GM23338 (cell line): ENCODE measurements around the gene CNTN3.

ENCODE experiments used
- CREB1 ChIP-seq: fragments of 250-450 bp; sonication (Bioruptor Pico); IDR thresholded peaks from 2 replicates; pipeline ENCODE4 v1.5.0; 2020; ENCODE audit warnings: low read depth, mild to moderate bottlenecking, moderate library complexity
- EZH2 ChIP-seq: fragments of 200-600 bp; sonication (generic); IDR thresholded peaks from one replicate; pipeline ENCODE4 v1.8.0; 2017; ENCODE audit warnings: antibody characterized with exemption, mild to moderate bottlenecking, low read depth; ENCODE audit not compliant: unreplicated experiment
- EZH2phosphoT487 ChIP-seq: fragments of 200-600 bp; sonication (generic); IDR thresholded peaks from one replicate; pipeline ENCODE4 v1.8.1; 2018; ENCODE audit warnings: antibody characterized with exemption; ENCODE audit not compliant: unreplicated experiment
- JUNB ChIP-seq: IDR thresholded peaks from one replicate; pipeline ENCODE4 v1.6.1; 2016; ENCODE audit warnings: antibody characterized with exemption; ENCODE audit not compliant: unreplicated experiment
- POLR2AphosphoS5 ChIP-seq: IDR thresholded peaks from 2 replicates; pipeline ENCODE4 v1.6.1; 2016; ENCODE audit warnings: antibody characterized with exemption, low read depth
- REST ChIP-seq: IDR thresholded peaks from one replicate; pipeline ENCODE4 v1.6.1; 2018; ENCODE audit warnings: antibody characterized with exemption; ENCODE audit not compliant: unreplicated experiment
- ZNF114 ChIP-seq: fragments of 250-450 bp; sonication (Bioruptor Pico); IDR thresholded peaks from 2 replicates; pipeline ENCODE4 v1.5.0; 2020; ENCODE audit warnings: mild to moderate bottlenecking, moderate library complexity
- ZNF331 ChIP-seq: fragments of 250-450 bp; sonication (Bioruptor Pico); IDR thresholded peaks from 2 replicates; pipeline ENCODE4 v1.5.0; 2020; ENCODE audit warnings: low read depth, mild to moderate bottlenecking, moderate library complexity
- TF ChIP-seq, protein P1 (sequence below), 2 experiments: fragments of 200-600 bp in 1 of 2; sonication (generic) in 1 of 2; conservative IDR thresholded peaks; 2 replicates each; pipeline versions ENCODE4 v1.5.1 to v1.6.1; 2016 to 2017; ENCODE audit warnings: antibody characterized with exemption in 2 of 2, low read depth in 2 of 2, mild to moderate bottlenecking in 2 of 2, moderate library complexity in 1 of 2
- TF ChIP-seq, protein P2 (sequence below): IDR thresholded peaks from 2 replicates; pipeline ENCODE4 v1.6.1; 2016; ENCODE audit warnings: antibody characterized with exemption
- TF ChIP-seq, protein P3 (sequence below): fragments of 250-450 bp; sonication (Bioruptor Pico); IDR thresholded peaks from 2 replicates; pipeline ENCODE4 v1.5.0; 2020; ENCODE audit warnings: mild to moderate bottlenecking, moderate library complexity

DNA sequence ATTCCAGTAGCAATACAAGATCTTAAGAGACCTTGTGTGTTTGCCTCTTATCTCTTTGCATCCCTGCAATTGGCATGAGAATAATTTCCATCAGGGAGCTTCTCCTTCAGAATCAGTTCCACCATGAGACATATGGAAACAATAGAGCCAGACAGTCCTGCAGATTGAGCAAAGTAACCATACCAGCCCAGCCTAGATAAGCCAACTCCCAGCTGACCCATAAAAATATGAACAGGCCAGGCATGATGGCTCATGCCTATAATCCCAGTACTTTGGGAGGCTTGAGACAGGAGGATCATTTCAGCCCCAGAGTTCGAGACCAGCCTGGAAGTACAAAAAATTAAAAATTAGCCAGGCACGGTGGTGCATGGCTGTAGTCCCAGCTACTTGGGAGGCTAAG lies 12.7 kb downstream of the CNTN3 start:
- TF ChIP-seq, protein P1, sequence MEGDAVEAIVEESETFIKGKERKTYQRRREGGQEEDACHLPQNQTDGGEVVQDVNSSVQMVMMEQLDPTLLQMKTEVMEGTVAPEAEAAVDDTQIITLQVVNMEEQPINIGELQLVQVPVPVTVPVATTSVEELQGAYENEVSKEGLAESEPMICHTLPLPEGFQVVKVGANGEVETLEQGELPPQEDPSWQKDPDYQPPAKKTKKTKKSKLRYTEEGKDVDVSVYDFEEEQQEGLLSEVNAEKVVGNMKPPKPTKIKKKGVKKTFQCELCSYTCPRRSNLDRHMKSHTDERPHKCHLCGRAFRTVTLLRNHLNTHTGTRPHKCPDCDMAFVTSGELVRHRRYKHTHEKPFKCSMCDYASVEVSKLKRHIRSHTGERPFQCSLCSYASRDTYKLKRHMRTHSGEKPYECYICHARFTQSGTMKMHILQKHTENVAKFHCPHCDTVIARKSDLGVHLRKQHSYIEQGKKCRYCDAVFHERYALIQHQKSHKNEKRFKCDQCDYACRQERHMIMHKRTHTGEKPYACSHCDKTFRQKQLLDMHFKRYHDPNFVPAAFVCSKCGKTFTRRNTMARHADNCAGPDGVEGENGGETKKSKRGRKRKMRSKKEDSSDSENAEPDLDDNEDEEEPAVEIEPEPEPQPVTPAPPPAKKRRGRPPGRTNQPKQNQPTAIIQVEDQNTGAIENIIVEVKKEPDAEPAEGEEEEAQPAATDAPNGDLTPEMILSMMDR (conservative IDR thresholded peaks at IDR 0.05; ENCODE audit: low read depth in 2 of 2): no peak
- TF ChIP-seq, protein P2, sequence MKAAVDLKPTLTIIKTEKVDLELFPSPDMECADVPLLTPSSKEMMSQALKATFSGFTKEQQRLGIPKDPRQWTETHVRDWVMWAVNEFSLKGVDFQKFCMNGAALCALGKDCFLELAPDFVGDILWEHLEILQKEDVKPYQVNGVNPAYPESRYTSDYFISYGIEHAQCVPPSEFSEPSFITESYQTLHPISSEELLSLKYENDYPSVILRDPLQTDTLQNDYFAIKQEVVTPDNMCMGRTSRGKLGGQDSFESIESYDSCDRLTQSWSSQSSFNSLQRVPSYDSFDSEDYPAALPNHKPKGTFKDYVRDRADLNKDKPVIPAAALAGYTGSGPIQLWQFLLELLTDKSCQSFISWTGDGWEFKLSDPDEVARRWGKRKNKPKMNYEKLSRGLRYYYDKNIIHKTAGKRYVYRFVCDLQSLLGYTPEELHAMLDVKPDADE: no peak
- TF ChIP-seq POLR2AphosphoS5 (no peak), EZH2 (no peak), EZH2phosphoT487 (no peak), ZNF114 (no peak), REST (no peak), JUNB (no peak), CREB1 (no peak), ZNF331 (CRISPR knock-in tag) (no peak)
- TF ChIP-seq, protein P3, sequence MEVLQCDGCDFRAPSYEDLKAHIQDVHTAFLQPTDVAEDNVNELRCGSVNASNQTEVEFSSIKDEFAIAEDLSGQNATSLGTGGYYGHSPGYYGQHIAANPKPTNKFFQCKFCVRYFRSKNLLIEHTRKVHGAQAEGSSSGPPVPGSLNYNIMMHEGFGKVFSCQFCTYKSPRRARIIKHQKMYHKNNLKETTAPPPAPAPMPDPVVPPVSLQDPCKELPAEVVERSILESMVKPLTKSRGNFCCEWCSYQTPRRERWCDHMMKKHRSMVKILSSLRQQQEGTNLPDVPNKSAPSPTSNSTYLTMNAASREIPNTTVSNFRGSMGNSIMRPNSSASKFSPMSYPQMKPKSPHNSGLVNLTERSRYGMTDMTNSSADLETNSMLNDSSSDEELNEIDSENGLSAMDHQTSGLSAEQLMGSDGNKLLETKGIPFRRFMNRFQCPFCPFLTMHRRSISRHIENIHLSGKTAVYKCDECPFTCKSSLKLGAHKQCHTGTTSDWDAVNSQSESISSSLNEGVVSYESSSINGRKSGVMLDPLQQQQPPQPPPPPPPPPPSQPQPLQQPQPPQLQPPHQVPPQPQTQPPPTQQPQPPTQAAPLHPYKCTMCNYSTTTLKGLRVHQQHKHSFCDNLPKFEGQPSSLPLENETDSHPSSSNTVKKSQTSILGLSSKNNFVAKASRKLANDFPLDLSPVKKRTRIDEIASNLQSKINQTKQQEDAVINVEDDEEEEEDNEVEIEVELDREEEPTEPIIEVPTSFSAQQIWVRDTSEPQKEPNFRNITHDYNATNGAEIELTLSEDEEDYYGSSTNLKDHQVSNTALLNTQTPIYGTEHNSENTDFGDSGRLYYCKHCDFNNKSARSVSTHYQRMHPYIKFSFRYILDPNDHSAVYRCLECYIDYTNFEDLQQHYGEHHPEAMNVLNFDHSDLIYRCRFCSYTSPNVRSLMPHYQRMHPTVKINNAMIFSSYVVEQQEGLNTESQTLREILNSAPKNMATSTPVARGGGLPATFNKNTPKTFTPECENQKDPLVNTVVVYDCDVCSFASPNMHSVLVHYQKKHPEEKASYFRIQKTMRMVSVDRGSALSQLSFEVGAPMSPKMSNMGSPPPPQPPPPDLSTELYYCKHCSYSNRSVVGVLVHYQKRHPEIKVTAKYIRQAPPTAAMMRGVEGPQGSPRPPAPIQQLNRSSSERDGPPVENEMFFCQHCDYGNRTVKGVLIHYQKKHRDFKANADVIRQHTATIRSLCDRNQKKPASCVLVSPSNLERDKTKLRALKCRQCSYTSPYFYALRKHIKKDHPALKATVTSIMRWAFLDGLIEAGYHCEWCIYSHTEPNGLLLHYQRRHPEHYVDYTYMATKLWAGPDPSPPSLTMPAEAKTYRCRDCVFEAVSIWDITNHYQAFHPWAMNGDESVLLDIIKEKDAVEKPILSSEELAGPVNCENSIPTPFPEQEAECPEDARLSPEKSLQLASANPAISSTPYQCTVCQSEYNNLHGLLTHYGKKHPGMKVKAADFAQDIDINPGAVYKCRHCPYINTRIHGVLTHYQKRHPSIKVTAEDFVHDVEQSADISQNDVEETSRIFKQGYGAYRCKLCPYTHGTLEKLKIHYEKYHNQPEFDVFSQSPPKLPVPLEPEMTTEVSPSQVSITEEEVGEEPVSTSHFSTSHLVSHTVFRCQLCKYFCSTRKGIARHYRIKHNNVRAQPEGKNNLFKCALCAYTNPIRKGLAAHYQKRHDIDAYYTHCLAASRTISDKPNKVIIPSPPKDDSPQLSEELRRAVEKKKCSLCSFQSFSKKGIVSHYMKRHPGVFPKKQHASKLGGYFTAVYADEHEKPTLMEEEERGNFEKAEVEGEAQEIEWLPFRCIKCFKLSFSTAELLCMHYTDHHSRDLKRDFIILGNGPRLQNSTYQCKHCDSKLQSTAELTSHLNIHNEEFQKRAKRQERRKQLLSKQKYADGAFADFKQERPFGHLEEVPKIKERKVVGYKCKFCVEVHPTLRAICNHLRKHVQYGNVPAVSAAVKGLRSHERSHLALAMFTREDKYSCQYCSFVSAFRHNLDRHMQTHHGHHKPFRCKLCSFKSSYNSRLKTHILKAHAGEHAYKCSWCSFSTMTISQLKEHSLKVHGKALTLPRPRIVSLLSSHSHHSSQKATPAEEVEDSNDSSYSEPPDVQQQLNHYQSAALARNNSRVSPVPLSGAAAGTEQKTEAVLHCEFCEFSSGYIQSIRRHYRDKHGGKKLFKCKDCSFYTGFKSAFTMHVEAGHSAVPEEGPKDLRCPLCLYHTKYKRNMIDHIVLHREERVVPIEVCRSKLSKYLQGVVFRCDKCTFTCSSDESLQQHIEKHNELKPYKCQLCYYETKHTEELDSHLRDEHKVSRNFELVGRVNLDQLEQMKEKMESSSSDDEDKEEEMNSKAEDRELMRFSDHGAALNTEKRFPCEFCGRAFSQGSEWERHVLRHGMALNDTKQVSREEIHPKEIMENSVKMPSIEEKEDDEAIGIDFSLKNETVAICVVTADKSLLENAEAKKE (CRISPR knock-in tag): no peak
